Ishikawa (cell line): ENCODE data around the gene CD226.

ENCODE experiments used
- CREB1 ChIP-seq: IDR thresholded peaks from 2 replicates; pipeline ENCODE4 v1.6.1; 2012; ENCODE audit warnings: low read depth
- EP300 ChIP-seq: IDR thresholded peaks from 2 replicates; pipeline ENCODE4 v1.6.1; 2012; ENCODE audit warnings: borderline replicate concordance
- FOXM1 ChIP-seq: IDR thresholded peaks from 2 replicates; pipeline ENCODE4 v1.6.1; 2012; ENCODE audit warnings: low read depth, borderline replicate concordance
- RAD21 ChIP-seq: IDR thresholded peaks from 2 replicates; pipeline ENCODE4 v1.6.1; 2012; ENCODE audit warnings: low read depth
- TAF1 ChIP-seq: IDR thresholded peaks from 2 replicates; pipeline ENCODE4 v1.6.1; 2012; ENCODE audit warnings: low read depth, mild to moderate bottlenecking
- YY1 ChIP-seq: IDR thresholded peaks from 2 replicates; pipeline ENCODE4 v1.6.1; 2012; ENCODE audit warnings: low read depth
- TF ChIP-seq, protein P1 (sequence below): IDR thresholded peaks from 2 replicates; pipeline ENCODE4 v1.6.1; 2012; ENCODE audit warnings: low read depth, mild to moderate bottlenecking
- TF ChIP-seq, protein P2 (sequence below): IDR thresholded peaks from 2 replicates; pipeline ENCODE4 v1.6.1; 2012

DNA sequence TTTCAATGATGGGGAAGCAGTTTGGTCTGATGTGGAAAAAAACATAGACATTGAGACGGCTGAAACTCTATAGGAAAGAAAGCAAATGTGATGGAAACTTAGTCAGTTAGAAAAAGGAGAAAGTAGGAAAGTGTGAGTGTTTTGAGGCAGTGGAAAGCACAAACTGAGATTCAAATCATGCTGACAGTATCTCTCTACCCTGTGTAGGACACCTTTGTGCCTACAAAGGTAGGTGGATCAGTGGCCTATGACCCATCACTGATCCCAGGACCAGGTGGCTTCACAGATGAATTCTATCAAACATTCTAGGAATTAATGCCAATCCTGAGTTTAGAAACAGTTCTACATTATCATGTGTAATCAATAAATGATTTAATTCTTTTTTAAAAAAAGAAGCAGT is 57.1 kb downstream of the CD226 start:
- no peak for TF ChIP-seq TAF1
- TF ChIP-seq RAD21, result no peak
- no peak for TF ChIP-seq FOXM1
- TF ChIP-seq, protein P1, sequence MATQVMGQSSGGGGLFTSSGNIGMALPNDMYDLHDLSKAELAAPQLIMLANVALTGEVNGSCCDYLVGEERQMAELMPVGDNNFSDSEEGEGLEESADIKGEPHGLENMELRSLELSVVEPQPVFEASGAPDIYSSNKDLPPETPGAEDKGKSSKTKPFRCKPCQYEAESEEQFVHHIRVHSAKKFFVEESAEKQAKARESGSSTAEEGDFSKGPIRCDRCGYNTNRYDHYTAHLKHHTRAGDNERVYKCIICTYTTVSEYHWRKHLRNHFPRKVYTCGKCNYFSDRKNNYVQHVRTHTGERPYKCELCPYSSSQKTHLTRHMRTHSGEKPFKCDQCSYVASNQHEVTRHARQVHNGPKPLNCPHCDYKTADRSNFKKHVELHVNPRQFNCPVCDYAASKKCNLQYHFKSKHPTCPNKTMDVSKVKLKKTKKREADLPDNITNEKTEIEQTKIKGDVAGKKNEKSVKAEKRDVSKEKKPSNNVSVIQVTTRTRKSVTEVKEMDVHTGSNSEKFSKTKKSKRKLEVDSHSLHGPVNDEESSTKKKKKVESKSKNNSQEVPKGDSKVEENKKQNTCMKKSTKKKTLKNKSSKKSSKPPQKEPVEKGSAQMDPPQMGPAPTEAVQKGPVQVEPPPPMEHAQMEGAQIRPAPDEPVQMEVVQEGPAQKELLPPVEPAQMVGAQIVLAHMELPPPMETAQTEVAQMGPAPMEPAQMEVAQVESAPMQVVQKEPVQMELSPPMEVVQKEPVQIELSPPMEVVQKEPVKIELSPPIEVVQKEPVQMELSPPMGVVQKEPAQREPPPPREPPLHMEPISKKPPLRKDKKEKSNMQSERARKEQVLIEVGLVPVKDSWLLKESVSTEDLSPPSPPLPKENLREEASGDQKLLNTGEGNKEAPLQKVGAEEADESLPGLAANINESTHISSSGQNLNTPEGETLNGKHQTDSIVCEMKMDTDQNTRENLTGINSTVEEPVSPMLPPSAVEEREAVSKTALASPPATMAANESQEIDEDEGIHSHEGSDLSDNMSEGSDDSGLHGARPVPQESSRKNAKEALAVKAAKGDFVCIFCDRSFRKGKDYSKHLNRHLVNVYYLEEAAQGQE, result no peak
- no peak for TF ChIP-seq EP300
- TF ChIP-seq YY1, result no peak
- no peak for TF ChIP-seq CREB1
- TF ChIP-seq, protein P2, sequence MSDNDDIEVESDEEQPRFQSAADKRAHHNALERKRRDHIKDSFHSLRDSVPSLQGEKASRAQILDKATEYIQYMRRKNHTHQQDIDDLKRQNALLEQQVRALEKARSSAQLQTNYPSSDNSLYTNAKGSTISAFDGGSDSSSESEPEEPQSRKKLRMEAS, result no peak
